Measurements from ENCODE around the gene LIFR. TPM values are rescaled to one million over a fixed set of nuclear protein-coding genes. Genes with fewer than 3 reads are reported as not detected.

LIFR gene
- total RNA-seq, 1 experiment from 2014 or later = 7.6 TPM

GRCh38 chr5:38450627-38451026, 105.8 kb downstream of the LIFR start:
- no peak for DNase-seq
- Mint-ChIP-seq H3K27ac (ENCODE audit: unreplicated experiment) (no peak overlapping the region), H3K9me3 (ENCODE audit: low read depth, unreplicated experiment) (no peaks in the 10 kb centered on the region), H3K36me3 (ENCODE audit: insufficient read depth, unreplicated experiment) (no peaks in the 10 kb centered on the region), H3K4me3 (ENCODE audit: low read depth, unreplicated experiment) (no peak overlapping the region), H3K27me3 (ENCODE audit: unreplicated experiment) (peaks cover 67% of the 10 kb centered on the region), H3K4me1 (ENCODE audit: low read depth, unreplicated experiment) (no peaks in the 10 kb centered on the region)
- intact Hi-C loops (cut with micrococcal nuclease; ENCODE audit: unreplicated experiment) = no loop called here
- TF ChIP-seq, protein P1, sequence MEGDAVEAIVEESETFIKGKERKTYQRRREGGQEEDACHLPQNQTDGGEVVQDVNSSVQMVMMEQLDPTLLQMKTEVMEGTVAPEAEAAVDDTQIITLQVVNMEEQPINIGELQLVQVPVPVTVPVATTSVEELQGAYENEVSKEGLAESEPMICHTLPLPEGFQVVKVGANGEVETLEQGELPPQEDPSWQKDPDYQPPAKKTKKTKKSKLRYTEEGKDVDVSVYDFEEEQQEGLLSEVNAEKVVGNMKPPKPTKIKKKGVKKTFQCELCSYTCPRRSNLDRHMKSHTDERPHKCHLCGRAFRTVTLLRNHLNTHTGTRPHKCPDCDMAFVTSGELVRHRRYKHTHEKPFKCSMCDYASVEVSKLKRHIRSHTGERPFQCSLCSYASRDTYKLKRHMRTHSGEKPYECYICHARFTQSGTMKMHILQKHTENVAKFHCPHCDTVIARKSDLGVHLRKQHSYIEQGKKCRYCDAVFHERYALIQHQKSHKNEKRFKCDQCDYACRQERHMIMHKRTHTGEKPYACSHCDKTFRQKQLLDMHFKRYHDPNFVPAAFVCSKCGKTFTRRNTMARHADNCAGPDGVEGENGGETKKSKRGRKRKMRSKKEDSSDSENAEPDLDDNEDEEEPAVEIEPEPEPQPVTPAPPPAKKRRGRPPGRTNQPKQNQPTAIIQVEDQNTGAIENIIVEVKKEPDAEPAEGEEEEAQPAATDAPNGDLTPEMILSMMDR (IDR thresholded peaks at IDR 0.05; ENCODE audit: unreplicated experiment) = no peak
- CTCF ChIA-PET = no interaction called here
- BruUV-seq (replicated peaks) = no TSS peak

GRCh38 chr5:38448568-38449350, 107.7 kb downstream of the LIFR start:
- CTCF ChIA-PET = no interaction called here
- TF ChIP-seq, protein P1 (IDR thresholded peaks at IDR 0.05; ENCODE audit: unreplicated experiment) = no peak
- H3K27ac Mint-ChIP-seq (ENCODE audit: unreplicated experiment) = no peak overlapping the region
- BruUV-seq (replicated peaks) = no TSS peak
- no peaks in the 10 kb centered on the region for H3K4me1 Mint-ChIP-seq (ENCODE audit: low read depth, unreplicated experiment)
- H3K27me3 Mint-ChIP-seq (ENCODE audit: unreplicated experiment) = peaks cover 55% of the 10 kb centered on the region
- H3K4me3 Mint-ChIP-seq (ENCODE audit: low read depth, unreplicated experiment) = no peak overlapping the region
- H3K36me3 Mint-ChIP-seq (ENCODE audit: insufficient read depth, unreplicated experiment) = no peaks in the 10 kb centered on the region
- intact Hi-C loops (cut with micrococcal nuclease; ENCODE audit: unreplicated experiment) = no loop called here
- H3K9me3 Mint-ChIP-seq (ENCODE audit: low read depth, unreplicated experiment) = no peaks in the 10 kb centered on the region
- DNase-seq = no peak

DNA sequence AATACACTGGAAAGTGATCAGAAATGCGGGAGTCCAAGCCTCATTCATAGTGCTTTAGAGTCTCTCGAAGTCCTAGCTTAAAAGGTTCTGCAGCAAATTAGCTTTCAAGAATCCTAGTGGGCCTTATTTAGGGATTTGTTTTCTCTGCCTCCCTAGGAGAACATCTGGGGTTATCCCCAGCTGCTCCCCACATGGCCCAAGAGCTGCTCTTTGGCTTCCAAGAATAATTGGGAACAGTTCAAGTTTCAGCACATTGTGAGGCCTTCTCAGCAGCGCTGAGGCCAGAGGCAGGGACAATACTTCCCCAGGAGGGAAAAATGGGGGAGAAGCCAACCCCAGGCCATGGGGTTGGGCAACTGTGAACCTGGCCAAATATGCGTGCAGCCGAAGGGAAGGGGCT, 108.7 kb downstream of the LIFR start:
- no TSS peak for BruUV-seq (replicated peaks)
- Mint-ChIP-seq H3K4me1 (ENCODE audit: low read depth, unreplicated experiment) (no peaks in the 10 kb centered on the region), H3K27me3 (ENCODE audit: unreplicated experiment) (peaks cover 45% of the 10 kb centered on the region), H3K4me3 (ENCODE audit: low read depth, unreplicated experiment) (no peak overlapping the region), H3K27ac (ENCODE audit: unreplicated experiment) (no peak overlapping the region), H3K36me3 (ENCODE audit: insufficient read depth, unreplicated experiment) (no peaks in the 10 kb centered on the region), H3K9me3 (ENCODE audit: low read depth, unreplicated experiment) (no peaks in the 10 kb centered on the region)
- DNase-seq = no peak
- TF ChIP-seq, protein P1 (IDR thresholded peaks at IDR 0.05; ENCODE audit: unreplicated experiment) = no peak
- CTCF ChIA-PET = no interaction called here
- intact Hi-C loops (cut with micrococcal nuclease; ENCODE audit: unreplicated experiment) = no loop called here

- no peak overlapping the region for H3K27ac Mint-ChIP-seq (ENCODE audit: unreplicated experiment)
- H3K9me3 Mint-ChIP-seq (ENCODE audit: low read depth, unreplicated experiment) = no peaks in the 10 kb centered on the region
- intact Hi-C loops (cut with micrococcal nuclease; ENCODE audit: unreplicated experiment) = no loop called here
- H3K36me3 Mint-ChIP-seq (ENCODE audit: insufficient read depth, unreplicated experiment) = no peaks in the 10 kb centered on the region
- no peak overlapping the region for H3K4me3 Mint-ChIP-seq (ENCODE audit: low read depth, unreplicated experiment)
- CTCF ChIA-PET = no interaction called here
- no peaks in the 10 kb centered on the region for H3K4me1 Mint-ChIP-seq (ENCODE audit: low read depth, unreplicated experiment)
- no peak for DNase-seq
- no TSS peak for BruUV-seq (replicated peaks)
- TF ChIP-seq, protein P1 (IDR thresholded peaks at IDR 0.05; ENCODE audit: unreplicated experiment) = no peak
- H3K27me3 Mint-ChIP-seq (ENCODE audit: unreplicated experiment) = peaks cover 45% of the 10 kb centered on the region
These were observed 109.4 kb downstream of the LIFR start for GRCh38 chr5:38447056-38447455.

Data from Calu3 (cell line).